SK-MEL-5 (cell line): ENCODE measurements around the gene TMEM145. TPM values are rescaled to one million over a fixed set of nuclear protein-coding genes. Genes with fewer than 3 reads are reported as not detected.
"Not testable (repeated sequence)": the region's sequence is repeated elsewhere in the genome, so short reads cannot be mapped to it uniquely, and the experiment has no call there.

Experiments used
- DNase-seq: peaks from one replicate; pipeline ENCODE4 v3.0.0-alpha.2; 2016; ENCODE audit warnings: low read depth, low spot score
- in situ Hi-C: cut with HindIII; loops from 2 replicates; pipeline ENCODE4 v1.10.0; 2016; ENCODE audit warnings: low sequenced_read_pairs, high pct_unique_total_duplicates, low pct_unique_long_range_greater_than_20kb
- total RNA-seq: library from RNA; depleted of rRNA; stranded (reverse); fragments of >200 nt; shearing (Covaris generic); gene quantifications from 2 replicates; pipeline ENCODE4 v1.2.3, GENCODE V29; 2014

TMEM145 gene
- total RNA-seq, 1 experiment from 2014 or later: 0.98 TPM

DNA sequence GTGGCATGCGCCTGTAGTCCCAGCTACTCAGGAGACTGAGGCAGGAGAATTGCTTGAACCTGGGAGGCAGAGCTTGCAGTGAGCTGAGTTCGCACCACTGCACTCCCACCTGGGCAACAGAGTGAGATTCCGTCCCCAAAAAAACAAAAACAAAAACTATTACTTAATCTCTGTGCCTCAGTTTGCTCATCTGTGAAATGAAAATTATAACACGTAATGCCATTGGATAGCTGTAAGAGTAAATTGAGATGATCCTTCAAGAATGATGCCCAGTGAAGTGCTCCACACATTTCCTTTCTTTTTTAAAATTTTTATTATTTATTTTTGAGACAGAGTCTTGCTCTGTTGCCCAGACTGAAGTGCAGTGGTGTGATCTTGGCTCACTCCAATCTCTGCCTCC is 26.8 kb downstream of the TMEM145 start:
- in situ Hi-C loops, DNase-seq: not testable (repeated sequence)

DNA sequence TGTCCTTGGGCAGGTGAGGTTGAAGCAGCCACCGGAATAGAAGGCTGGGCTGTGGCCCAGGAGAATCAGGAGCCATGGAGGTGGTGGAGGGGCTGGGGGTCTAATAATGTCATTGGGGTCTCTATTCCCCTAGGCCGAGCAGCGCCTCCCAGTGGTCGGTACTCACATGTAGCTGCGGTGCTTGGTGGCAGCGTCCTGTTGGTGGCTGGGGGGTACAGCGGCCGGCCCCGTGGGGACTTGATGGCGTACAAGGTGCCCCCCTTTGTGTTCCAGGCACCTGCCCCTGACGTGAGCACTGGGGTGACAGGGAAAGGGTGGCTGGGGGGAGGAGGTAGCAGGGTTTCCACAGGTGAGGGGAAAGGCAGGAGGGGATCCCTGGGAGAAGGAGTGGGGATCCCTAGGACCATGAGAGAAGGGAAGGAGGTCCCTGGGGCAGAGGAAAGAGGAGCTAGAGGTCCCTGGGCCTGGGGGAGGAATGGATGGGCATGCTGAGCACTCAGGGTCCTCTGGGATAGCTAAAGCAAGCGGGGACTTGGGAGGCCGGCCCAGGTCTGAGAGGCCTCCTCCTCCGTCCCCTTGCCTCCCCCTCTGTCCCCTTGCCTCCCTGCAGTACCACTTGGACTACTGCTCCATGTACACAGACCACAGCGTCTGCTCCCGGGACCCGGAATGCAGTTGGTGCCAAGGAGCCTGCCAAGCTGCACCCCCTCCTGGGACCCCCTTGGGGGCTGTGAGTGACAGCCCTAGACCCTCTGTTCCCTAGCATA is 30.4 kb downstream of the TMEM145 start:
- DNase-seq: no peak
- in situ Hi-C loops: no loop called here

DNA sequence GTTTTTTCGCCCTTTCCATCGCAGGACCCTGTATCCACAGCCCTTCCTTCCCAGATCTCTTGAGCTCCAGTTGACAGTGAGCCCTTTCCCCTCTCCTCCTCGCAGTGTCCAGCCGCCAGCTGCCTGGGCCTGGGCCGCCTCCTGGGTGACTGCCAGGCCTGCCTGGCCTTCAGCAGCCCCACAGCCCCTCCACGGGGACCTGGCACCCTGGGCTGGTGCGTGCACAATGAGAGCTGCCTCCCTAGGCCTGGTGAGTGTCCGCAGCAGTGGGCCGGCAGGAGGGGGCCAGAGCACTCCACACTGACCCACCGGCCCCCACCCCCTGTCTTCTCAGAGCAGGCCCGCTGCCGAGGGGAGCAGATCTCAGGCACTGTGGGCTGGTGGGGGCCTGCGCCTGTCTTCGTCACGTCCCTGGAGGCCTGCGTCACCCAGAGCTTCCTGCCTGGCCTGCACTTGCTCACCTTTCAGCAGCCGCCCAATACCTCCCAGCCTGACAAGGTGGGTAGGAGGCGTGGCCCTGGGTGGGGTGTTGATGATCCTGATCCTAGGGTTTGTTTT is 31.3 kb downstream of the TMEM145 start:
- no peak for DNase-seq
- in situ Hi-C loops: no loop called here

DNA sequence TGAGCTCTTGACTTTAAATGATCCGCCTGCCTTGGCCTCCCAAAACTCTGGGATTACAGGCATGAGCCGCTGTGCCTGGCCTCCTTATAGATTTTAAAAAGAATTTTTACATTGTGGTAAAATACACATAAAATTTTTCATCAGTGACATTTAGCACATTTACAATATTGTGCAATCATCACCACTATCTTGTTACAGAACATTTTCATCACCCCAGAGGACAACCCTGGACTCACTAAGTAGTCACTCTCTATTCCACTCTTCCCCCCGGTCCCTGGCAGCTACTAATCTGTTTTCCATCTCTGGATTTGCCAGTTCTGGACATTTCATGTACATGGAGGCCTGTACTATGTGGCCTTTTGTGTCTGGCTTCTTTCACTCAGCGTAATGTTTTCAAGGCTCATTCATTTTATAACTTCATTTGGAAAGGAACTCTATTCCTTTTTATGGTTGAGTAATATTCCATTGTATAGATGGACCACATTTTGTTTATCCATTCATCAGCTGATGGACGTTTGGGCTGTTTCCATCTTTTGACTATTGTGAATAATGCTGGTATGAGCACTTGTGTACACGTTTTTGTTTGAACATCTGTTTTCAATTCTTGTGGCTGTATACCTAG is 32.2 kb downstream of the TMEM145 start:
- in situ Hi-C loops: no loop called here
- DNase-seq: no peak

DNA sequence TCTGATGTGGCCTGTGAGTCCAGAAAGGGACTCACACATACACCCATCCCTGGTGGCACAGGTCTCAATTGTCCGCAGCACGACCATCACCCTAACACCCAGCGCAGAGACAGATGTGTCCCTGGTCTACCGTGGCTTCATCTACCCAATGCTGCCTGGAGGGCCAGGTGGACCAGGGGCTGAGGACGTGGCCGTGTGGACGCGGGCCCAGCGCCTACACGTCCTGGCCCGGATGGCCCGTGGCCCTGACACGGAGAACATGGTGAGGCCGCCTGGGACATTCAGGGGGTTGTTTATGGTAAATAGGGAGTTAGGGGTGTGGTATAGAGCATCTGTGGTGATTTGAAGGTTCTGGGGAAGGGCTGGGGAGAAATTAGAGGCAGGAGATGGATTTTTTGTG is 35.1 kb downstream of the TMEM145 start:
- in situ Hi-C loops: no loop called here
- no peak for DNase-seq

DNA sequence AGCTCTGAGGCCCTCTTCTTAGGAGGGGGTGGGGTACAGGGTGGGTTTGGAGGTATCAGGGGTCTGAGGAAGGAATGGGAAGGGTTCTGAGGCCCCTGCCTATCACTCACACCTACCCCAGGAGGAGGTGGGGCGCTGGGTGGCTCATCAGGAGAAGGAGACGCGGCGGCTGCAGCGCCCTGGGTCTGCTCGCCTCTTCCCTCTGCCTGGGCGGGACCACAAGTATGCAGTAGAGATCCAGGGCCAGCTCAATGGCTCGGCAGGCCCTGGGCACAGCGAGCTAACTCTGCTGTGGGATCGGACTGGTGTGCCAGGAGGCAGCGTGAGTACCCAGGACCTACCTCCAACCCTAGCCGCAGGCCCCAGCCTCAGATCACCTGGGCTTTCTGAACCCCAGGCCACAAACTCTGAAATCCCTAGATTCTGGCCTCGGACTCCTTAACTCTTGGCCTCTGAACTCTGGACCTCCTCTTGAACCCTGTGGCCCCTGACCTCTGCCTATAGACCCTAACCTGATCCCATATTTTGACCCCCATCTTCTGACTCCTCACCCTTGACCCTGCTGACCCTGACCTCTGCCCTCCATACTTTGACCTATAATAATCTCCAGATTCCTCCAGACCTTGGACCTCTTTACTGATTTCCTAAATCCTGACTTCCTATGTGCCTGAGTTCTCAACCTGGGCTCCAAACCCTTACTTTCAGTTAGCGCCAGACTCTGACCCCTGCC is 36.4 kb downstream of the TMEM145 start:
- in situ Hi-C loops: no loop called here
- no peak for DNase-seq

DNA sequence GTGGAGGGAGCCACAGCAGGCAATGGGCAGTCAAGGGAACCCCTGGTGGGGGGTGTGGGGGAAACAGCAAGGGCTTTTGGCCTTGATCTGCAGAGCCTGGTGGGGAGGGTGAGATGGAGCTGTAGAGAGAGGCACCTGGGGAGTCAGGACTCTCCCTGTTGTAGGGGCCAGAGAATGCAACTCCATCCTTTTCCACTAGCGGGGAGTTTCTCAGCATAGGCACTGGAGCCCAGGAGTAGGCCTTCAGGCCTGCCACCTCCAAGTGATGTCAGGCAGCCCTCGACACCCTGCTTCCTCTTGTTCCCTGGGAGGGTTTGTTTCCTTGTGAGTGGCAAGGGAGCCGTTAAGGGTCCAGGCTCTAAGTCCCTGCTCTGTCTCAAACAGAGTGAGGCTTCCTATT is 37.3 kb downstream of the TMEM145 start:
- no peak for DNase-seq
- in situ Hi-C loops: no loop called here

DNA sequence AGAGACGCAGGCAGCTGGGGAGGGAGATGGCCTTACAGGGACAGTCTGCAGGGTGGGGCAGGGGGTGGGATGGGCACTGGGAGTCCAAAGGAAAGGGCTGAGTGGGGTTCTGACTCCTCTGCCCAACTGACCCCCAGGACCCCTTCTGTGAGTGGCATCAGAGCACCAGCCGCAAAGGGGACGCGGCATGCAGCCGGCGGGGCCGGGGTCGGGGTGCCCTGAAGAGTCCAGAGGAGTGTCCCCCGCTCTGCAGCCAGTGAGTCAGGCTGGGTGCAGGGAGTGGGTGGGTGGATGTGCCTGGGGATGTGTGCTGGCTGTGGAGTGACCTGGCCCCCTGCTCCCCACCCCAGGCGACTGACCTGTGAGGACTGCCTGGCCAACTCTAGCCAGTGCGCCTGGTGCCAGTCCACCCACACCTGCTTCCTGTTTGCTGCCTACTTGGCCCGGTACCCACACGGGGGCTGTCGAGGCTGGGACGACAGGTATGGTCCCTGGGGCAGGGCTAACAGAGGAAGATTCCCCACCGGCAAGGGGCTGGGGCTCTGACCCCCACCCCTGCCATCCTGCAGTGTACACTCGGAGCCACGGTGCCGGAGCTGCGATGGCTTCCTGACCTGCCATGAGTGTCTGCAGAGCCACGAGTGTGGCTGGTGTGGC is 38.1 kb downstream of the TMEM145 start:
- no peak for DNase-seq
- in situ Hi-C loops: no loop called here

DNA sequence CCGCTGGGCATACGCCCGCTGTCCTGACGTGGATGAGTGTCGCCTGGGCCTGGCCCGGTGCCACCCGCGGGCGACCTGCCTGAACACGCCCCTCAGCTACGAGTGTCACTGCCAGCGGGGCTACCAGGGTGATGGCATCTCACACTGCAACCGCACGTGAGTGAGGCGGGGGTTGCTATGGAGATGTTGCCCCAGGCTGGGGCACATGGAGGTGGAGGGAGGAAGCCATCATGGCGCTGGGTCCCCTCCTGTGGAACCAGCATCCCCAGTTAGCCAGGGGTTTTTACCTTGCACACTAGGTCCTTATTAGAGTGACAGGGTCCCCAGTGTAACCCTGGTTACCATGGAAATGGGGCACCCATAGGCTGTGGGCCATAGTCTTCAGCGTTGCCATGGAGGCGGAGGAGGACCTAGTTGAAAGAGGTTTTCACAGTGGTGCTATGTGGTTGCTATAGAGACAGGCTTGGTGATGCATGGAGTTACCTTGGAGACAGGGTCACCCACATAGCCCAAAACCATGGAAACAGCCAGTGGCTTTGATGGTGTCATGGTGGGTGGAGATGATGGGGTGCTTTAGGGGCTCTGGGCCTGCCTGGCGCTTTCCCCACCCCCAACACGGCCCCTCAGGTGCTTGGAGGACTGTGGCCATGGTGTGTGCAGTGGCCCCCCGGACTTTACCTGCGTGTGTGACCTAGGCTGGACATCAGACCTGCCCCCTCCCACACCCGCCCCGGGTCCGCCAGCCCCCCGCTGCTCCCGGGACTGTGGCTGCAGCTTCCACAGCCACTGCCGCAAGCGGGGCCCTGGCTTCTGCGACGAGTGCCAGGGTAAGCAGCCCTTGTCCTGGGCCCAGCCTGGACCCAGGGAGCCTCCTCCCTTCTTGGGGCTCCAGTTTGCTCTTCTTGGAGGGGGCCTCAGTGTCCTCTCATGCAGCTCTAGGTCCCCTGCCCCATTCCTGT is 39.5 kb downstream of the TMEM145 start:
- no peak for DNase-seq
- in situ Hi-C loops: no loop called here

DNA sequence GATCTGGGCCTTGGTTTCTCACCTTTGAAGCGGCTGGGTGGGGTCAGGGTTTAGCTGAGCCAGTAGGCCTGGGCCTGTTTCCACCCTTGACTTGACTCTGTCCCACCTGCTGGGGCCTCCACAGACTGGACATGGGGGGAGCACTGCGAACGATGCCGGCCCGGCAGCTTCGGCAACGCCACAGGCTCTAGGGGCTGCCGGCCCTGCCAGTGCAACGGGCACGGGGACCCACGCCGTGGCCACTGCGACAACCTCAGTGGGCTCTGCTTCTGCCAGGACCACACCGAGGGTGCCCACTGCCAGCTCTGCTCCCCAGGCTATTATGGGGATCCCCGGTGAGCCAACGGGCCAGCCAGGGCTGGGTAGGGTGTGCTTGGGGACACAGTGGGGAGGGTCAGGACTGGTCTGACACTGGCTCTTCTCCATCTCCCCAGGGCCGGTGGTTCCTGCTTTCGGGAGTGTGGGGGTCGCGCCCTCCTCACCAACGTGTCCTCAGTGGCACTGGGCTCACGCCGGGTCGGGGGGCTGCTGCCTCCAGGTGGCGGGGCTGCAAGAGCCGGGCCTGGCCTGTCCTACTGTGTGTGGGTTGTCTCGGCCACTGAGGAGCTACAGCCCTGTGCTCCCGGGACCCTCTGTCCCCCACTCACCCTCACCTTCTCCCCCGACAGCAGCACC is 40.4 kb downstream of the TMEM145 start:
- in situ Hi-C loops: no loop called here

DNA sequence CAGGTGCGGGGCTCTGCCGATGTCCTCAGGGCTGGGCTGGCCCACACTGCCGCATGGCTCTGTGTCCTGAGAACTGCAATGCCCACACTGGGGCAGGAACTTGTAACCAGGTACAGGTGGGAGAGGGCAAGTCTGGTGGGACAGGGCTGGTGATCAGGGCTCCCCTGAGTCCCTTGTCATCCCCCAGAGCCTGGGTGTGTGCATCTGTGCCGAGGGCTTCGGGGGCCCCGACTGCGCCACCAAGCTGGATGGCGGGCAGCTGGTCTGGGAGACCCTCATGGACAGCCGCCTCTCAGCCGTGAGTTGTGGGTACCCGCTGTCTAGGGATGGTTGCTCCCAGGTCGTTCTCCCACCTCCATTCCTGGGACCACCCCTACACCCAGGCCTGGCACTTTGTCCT is 42.8 kb downstream of the TMEM145 start:
- in situ Hi-C loops: no loop called here
- DNase-seq: no peak

More for the DNA sequence above, 40.4 kb downstream of the TMEM145 start:
- DNase-seq: no peak

DNA sequence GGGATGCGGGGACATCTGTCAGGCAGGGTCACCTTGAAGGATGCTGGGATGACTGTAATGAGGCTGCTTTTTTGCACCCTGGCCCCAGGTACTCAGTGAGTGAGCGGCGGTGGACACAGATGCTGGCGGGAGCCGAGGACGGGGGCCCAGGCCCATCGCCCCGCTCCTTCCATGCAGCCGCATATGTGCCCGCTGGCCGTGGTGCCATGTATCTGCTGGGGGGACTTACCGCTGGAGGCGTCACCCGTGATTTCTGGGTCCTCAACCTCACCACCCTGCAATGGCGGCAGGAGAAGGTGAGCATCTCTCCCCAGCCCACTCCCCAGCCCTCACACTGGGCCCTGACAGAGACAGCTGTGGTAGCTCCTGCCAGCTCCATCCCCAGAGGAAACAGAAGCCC is 43.6 kb downstream of the TMEM145 start:
- in situ Hi-C loops: no loop called here

DNA sequence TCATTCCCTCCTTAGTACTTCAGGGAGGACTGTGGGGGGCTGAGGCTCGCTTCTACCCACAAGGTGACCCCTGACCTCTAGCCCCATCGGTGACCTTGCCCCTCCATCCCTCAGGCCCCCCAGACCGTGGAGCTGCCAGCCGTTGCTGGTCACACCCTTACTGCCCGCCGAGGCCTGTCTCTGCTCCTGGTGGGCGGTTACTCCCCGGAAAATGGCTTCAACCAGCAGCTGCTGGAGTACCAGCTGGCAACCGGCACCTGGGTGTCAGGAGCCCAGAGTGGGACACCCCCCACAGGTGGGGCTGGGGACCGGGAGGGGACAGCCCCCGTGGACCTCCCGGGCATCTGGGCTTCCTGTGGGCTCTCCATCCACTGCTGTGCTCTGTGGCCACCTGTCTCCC is 44.2 kb downstream of the TMEM145 start:
- DNase-seq: no peak
- in situ Hi-C loops: no loop called here

More for the DNA sequence above, 43.6 kb downstream of the TMEM145 start:
- no peak for DNase-seq

DNA sequence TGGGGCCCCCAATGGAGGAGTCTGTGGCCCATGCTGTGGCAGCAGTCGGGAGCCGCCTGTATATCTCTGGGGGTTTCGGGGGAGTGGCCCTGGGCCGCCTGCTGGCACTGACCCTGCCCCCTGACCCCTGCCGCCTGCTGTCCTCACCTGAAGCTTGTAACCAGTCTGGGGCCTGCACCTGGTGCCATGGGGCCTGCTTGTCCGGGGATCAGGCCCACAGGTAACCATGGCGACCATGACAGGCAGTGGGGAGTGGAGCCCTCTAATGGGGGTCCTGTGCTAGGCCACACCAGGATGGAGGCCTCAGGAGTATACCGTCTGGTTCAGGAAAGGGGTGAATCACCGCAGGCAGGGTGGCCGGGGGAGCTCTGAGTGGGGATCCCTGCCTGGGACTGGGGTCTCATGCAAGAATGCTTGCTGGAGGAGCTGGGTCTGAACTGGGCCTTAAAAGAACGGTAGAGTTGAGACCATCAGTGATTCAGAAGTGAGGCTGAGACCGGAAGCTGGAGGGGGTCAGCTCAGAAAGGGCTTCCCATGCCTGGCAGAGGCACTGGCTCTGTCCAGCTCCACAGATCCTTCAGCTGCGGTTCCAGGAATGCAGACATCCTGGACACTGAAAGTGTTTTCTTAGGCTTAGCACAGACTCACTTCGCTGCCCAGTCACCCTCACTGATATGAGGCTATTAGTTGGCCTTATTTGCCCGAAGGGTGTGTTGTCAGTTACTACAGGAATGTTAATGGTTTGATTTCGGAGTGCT is 47.9 kb downstream of the TMEM145 start:
- DNase-seq: no peak

DNA sequence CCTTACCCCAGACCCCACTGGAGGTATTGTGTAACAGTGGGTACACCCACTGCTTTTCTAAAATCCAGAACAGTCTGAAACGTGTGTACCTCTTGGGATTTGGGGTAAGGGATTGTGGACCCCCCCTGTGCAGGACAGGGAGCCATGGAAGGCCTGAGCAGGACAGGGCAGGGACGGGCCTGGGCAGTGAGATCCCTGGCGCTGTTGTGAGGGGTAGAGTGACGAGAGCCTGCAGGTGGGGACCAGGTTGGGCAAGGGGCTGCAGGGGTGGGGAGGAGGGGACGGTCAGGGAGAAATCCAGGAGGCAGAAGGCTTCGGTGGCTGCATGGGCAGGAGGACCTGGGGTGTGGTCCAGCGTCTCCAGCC is 48.4 kb downstream of the TMEM145 start:
- in situ Hi-C loops: no loop called here
- no peak for DNase-seq

More for the DNA sequence above, 47.9 kb downstream of the TMEM145 start:
- in situ Hi-C loops: no loop called here

DNA sequence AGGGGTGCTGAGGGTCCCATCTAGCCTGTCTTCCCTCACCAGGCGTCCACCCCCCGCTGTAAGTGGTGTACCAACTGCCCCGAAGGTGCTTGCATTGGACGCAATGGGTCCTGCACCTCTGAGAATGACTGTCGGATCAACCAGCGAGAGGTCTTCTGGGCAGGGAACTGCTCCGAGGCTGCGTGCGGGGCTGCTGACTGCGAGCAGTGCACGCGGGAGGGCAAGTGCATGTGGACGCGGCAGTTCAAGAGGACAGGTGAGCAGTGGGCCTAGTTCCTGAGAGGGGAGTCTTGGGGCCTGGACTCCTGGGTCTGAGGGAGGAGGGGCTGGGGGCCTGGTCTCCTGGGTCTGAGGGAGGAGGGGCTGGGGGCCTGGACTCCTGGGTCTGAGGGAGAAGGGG is 49.2 kb downstream of the TMEM145 start:
- DNase-seq: no peak
- in situ Hi-C loops: no loop called here
